Uterus (tissue), 2 donors: ENCODE results near the gene RALGPS2.

Experiments
- POLR2A ChIP-seq, 2 donors: fragments of 450-650 bp; IDR thresholded peaks; one replicate each; pipeline ENCODE4 v1.6.1; 2016; ENCODE audit warnings: antibody characterized with exemption in 2 of 2, mild to moderate bottlenecking in 1 of 2, moderate library complexity in 1 of 2
- TF ChIP-seq, protein P1 (sequence below), 4 experiments: fragments of 200-600 bp in 2 of 4; fragments of 450-650 bp in 2 of 4; sonication (generic) in 2 of 4; IDR thresholded peaks; one replicate each; pipeline ENCODE4 v1.5.1; 2016 to 2019; ENCODE audit warnings: antibody characterized with exemption in 4 of 4, mild to moderate bottlenecking in 2 of 4, moderate library complexity in 1 of 4

GRCh38 chr1:178895928-178896327, 170.9 kb downstream of the RALGPS2 start:
- TF ChIP-seq, protein P1, sequence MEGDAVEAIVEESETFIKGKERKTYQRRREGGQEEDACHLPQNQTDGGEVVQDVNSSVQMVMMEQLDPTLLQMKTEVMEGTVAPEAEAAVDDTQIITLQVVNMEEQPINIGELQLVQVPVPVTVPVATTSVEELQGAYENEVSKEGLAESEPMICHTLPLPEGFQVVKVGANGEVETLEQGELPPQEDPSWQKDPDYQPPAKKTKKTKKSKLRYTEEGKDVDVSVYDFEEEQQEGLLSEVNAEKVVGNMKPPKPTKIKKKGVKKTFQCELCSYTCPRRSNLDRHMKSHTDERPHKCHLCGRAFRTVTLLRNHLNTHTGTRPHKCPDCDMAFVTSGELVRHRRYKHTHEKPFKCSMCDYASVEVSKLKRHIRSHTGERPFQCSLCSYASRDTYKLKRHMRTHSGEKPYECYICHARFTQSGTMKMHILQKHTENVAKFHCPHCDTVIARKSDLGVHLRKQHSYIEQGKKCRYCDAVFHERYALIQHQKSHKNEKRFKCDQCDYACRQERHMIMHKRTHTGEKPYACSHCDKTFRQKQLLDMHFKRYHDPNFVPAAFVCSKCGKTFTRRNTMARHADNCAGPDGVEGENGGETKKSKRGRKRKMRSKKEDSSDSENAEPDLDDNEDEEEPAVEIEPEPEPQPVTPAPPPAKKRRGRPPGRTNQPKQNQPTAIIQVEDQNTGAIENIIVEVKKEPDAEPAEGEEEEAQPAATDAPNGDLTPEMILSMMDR (IDR thresholded peaks at IDR 0.05) = no peak
- no peak for TF ChIP-seq POLR2A (IDR thresholded peaks at IDR 0.05)
